HG02973 (cell line): Measurements from ENCODE around the gene EIF4EBP3.
A peak's percentile ranks its signal among the peaks of the same experiment; 100 is the strongest.

Experiments used
- ATAC-seq: cut with Tn5 transposase; IDR thresholded peaks from one replicate; pipeline ENCODE4 v1.9.1; 2021; ENCODE audit warnings: moderate library complexity; ENCODE audit not compliant: unreplicated experiment

Gene EIF4EBP3

GRCh38 chr5:140547508-140548299 lies at the start of gene EIF4EBP3:
Gene EIF4EBP3 (plus strand): TSS chr5:140547662. CDS start chr5:140547738, 76 bp downstream.
- peak; percentile 99 for ATAC-seq

- no peak for ATAC-seq
Measured at GRCh38 chr5:140497897-140498296, 49.6 kb upstream of the EIF4EBP3 start.

GRCh38 chr5:140498591-140498990 lies 48.9 kb upstream of the EIF4EBP3 start:
- no peak for ATAC-seq

DNA sequence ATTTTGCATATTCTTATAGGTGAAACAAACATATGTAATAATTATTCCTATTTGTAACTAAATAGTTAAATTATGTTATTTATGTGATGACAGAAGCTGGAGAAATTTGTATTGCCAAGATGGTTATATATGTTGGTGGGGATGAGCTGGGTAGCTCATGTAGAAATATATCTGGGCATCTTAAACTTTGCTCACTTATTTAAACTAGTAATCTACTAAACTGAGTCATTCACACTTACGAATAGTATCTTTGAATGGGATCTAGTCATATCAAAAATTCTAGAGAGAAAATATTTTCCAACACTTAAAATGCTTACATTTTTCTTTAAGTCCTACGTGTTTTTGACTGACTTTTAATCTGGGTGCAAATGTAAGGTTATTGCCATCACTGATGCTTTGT lies 44.6 kb upstream of the EIF4EBP3 start:
- ATAC-seq: no peak

GRCh38 chr5:140509898-140510297 lies 37.6 kb upstream of the EIF4EBP3 start:
- no peak for ATAC-seq

GRCh38 chr5:140513124-140513523 lies 34.3 kb upstream of the EIF4EBP3 start:
- ATAC-seq: no peak

DNA sequence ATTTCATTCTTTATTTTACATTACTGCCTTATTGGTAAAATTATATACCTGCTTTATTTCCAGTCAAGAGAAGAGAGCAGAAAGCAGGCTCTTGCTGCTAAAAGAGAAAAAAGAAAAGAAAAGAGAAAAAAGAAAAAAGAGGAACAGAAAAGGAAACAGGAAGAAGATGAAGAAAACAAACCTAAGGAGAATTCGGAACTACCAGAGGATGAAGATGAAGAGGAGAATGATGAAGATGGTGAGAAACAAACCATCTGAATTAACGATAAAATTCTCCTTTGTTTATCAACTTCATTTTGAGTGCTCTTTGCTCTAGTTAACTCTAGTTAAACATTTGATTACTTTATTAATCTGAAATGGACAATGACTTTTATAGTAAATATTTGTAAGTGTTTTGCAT lies 23.5 kb upstream of the EIF4EBP3 start:
- ATAC-seq: no peak

GRCh38 chr5:140540227-140540626 lies 7.2 kb upstream of the EIF4EBP3 start:
- no peak for ATAC-seq

DNA sequence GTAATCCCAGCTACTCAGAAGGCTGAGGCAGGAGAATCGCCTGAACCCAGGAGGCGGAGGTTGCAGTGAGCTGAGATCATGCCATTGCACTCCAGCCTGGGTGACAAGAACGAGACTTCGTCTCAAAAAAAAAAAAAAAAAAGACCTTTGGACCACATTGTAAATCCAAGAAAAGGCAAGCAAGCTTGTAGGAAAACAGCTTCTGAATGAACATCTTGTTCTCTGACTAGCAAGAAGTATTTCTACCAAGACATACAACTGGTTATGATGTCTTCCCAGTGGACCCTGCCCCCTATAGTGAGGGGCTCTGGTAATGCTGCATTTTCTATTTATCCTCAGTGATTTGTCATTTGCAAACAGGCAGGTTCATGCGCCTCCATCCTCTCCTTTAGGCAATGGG lies 4.5 kb upstream of the EIF4EBP3 start:
- ATAC-seq: no peak

DNA sequence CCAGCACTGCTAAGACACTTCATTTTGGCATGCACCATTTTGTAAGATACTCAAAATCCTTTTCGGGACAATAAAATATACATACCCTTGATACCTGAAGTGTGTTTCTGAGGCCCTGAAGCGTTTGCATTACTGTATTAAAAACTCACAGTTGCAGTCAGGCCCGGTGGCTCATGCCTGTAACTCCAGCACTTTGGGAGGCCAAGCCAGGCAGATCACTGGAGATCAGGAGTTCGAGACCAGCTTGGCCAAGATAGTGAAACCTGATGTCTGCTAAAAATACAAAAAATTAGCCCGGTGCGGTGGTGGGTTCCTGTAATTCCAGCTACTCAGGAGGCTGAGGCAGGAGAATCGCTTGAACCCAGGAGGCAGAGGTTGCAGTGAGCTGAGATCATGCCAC lies 2.5 kb upstream of the EIF4EBP3 start:
- no peak for ATAC-seq

- no peak for ATAC-seq
Measured at GRCh38 chr5:140545606-140546005, 1.9 kb upstream of the EIF4EBP3 start.

DNA sequence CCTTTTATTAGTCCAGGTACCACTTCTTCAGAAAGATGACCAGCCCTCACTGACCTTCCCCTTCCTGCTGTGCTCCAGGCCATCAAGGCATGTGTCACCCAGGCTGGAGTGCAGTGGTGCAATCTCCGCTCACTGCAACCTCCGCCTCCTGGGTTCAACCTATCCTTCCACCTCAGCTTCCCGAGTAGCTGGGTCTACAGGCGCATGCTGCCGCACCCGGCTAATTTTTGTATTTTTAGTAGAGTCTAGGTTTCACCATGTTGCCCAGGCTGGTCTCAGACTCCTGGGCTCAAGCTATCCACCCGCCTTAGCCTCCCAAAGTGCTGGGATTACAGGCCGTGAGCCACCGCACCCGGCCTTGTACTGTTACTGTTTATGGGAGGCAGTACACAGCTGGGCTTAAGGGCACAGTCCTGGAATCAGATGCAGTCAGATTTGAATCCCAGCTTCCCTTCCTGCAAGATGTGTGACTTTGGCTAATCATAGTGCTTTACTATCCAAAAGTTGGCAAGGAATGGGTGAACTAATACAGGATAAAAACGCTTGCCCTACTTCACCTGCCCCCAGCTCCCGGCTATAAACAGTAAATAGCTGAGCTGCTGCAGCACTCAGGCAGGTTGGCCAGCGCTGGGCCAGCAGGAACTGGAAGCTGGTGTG lies 483 bp upstream of the EIF4EBP3 start:
- ATAC-seq: no peak

- no peak for ATAC-seq
Measured at GRCh38 chr5:140548300-140548688, 832 bp downstream of the EIF4EBP3 start.

DNA sequence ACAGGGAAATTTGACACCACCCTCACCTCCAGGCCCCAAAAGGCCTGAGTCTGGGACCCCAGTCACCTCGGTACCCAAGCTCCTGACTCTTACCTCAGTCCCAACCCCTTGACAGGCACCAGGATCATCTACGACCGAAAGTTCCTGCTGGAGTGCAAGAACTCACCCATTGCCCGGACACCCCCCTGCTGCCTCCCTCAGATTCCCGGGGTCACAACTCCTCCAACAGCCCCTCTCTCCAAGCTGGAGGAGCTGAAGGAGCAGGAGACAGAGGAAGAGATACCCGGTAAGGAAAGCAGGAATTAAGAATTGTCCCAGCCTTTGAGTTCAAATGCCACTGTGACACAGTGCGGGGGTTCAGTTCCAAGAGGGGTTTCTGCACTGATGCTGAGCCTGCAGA lies 1.3 kb downstream of the EIF4EBP3 start:
- ATAC-seq: no peak

GRCh38 chr5:140549237-140550144 lies 2.0 kb downstream of the EIF4EBP3 start:
- ATAC-seq: no peak

GRCh38 chr5:140550147-140551079 lies 3.0 kb downstream of the EIF4EBP3 start:
- no peak for ATAC-seq

- ATAC-seq: no peak
Measured at GRCh38 chr5:140551872-140552271, 4.4 kb downstream of the EIF4EBP3 start.

DNA sequence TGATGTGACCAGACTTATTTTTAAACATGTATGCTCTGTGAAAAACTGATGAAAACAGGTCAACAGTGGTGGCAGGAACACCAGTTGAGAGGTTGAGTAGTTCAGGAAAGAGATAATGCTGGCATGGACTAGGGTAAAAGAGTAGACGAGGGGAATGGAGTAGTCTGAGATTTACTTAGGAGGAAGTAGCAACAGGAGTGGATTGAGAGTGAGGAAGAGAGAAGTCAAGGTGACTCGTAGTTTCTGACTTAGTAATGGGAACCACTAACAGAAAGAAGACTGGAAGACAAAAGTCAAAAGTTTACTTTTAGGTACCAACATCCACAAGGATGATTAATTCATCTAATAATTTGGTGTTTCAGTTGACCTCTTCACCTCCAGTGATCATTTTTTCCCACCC lies 6.2 kb downstream of the EIF4EBP3 start:
- no peak for ATAC-seq

- no peak for ATAC-seq
Measured at GRCh38 chr5:140554454-140554853, 7.0 kb downstream of the EIF4EBP3 start.

DNA sequence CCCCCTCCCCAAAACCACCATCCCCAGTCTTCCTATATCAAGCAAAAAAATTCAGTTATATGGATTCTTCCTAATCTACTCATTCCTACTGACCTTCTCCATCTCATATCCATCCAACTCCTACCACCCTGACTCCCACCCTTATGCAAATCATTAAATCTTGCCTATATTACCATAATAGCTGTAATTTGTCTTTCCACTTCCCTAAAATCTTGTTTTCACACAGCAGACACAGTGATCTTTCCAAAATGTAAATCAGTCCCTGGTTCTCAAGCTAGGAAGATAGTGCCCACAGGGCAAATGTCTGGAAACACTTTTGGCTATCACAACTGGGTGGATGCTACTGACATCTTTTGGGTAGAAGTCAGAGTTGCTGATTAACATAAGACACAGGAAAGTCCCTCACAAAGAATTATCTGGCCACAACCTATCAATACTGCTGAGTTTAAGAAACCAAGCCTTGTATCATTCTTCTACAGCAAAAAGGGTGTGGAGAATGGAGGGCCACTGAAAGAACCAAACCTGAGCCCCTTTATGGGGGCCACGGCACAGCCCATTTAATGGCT lies 8.4 kb downstream of the EIF4EBP3 start:
- no peak for ATAC-seq
